Lung (tissue), 12 donors: ENCODE results near the gene FRMD4A. TPM values are rescaled to one million over a fixed set of nuclear protein-coding genes. Genes with fewer than 3 reads are reported as not detected.

Experiments
- ATAC-seq: fragments of 200-7000 bp; cut with Tn5 transposase; one replicate; pipeline ENCODE4 v1.9.1; 2020; ENCODE audit warnings: moderate number of reproducible peaks; ENCODE audit not compliant: insufficient read depth, low FRiP score
- DNase-seq, 3 donors: peaks; one replicate each; pipeline ENCODE4 v3.0.0-alpha.2; 2013 to 2017
- H3K27ac ChIP-seq, 2 donors: one replicate each; pipeline ENCODE4 v1.5.1; 2013; ENCODE audit warnings: mild to moderate bottlenecking in 2 of 2, moderate library complexity in 2 of 2, control low read depth in 1 of 2, inconsistent platforms in 1 of 2, low read depth in 1 of 2, low read length in 1 of 2
- H3K27me3 ChIP-seq, 3 donors: one replicate each; pipeline ENCODE4 v1.5.1; 2013; ENCODE audit warnings: low read length in 2 of 3; ENCODE audit not compliant: control insufficient read depth in 3 of 3, insufficient read depth in 3 of 3
- H3K36me3 ChIP-seq, 4 donors: one replicate each; pipeline ENCODE4 v1.5.1; 2013; ENCODE audit warnings: low read length in 4 of 4, mild to moderate bottlenecking in 1 of 4, moderate library complexity in 1 of 4; ENCODE audit not compliant: control insufficient read depth in 4 of 4, insufficient read depth in 4 of 4
- H3K4me1 ChIP-seq, 5 donors: one replicate each; pipeline ENCODE4 v1.5.1; 2013; ENCODE audit warnings: low read length in 5 of 5, mild to moderate bottlenecking in 2 of 5, moderate library complexity in 1 of 5; ENCODE audit not compliant: control insufficient read depth in 5 of 5, insufficient read depth in 5 of 5
- H3K4me3 ChIP-seq: one replicate; pipeline ENCODE4 v1.5.1; 2013; ENCODE audit warnings: mild to moderate bottlenecking, control low read depth, moderate library complexity
- H3K9ac ChIP-seq, 2 donors: one replicate each; pipeline ENCODE4 v1.5.1; 2013; ENCODE audit warnings: low read length in 2 of 2, control low read depth in 1 of 2; ENCODE audit not compliant: insufficient read depth in 1 of 2
- H3K9me3 ChIP-seq, 4 donors: one replicate each; pipeline ENCODE4 v1.5.1; 2013; ENCODE audit warnings: low read length in 3 of 4, mild to moderate bottlenecking in 1 of 4, moderate library complexity in 1 of 4; ENCODE audit not compliant: control insufficient read depth in 4 of 4, insufficient read depth in 3 of 4
- WGBS, 2 donors: extraction: QIAGEN DNeasy Blood & Tissue Kit; methylation state at CpG; one replicate each; pipeline ENCODE4 v1.1.7; 2013; 5-methylcytosine and 5-hydroxymethylcytosine counted together
- polyA plus RNA-seq, 2 donors: library from polyadenylated mRNA; stranded (reverse); fragments of 200-250 nt; gene quantifications; one replicate each; pipeline ENCODE4 v1.2.1, GENCODE V29; 2013
- total RNA-seq, 2 donors: library from RNA; depleted of rRNA in 1 of 2; stranded (reverse); fragments of >200 nt in 1 of 2; gene quantifications; one replicate each; pipeline ENCODE4 v1.2.1, GENCODE V29; 2014 to 2021
- TF ChIP-seq, protein P1 (sequence below): IDR thresholded peaks from 2 replicates; pipeline ENCODE4 v1.5.1; 2012; ENCODE audit warnings: mild to moderate bottlenecking; ENCODE audit errors: control extremely low read depth, extremely low read depth
- donor health status: control.
- donor health status: control.
- donor health status: Bipolar disorder and iron deficiency.
- donor health status: healthy.
- donor health status: DM: yes; HTN: yes; CAD: no.

FRMD4A gene
- total and polyA plus RNA-seq, 4 donors, result 12.0 to 64.5 (median 29.3) TPM

DNA sequence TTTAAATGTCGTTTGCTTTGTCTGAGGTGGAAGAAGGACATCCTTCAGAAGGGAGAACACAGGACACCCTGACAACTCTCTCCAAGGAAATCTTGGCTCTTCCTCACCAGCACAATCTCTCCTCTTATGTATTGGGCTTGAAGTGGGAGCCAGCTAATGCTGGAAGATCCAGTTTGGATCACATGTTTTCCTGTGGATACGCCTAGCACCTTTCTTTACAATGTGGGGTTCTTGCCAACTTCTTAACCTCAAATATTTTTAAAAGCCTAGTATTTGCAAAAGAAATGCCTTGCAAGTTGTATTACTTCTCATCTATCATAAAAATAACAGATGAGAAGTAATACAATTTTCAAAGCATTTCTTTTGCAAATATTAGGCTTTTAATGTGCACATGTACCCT is 76.4 kb downstream of the FRMD4A start:
- no peaks in the 10 kb centered on the region for H3K27me3 ChIP-seq
- no peak overlapping the region for H3K27ac ChIP-seq
- peaks cover 0 to 6% (median 3%) of the 10 kb centered on the region in 4 donors for H3K9me3 ChIP-seq
- WGBS, 2 donors, result 57 to 83% methylated on average over 2 of the region's 2 CpGs
- peaks cover 0 to 3% (median 0%) of the 10 kb centered on the region in 5 donors for H3K4me1 ChIP-seq
- DNase-seq (no peak), ATAC-seq (no peak)
- H3K36me3 ChIP-seq, result no peaks in the 10 kb centered on the region
- TF ChIP-seq, protein P1, sequence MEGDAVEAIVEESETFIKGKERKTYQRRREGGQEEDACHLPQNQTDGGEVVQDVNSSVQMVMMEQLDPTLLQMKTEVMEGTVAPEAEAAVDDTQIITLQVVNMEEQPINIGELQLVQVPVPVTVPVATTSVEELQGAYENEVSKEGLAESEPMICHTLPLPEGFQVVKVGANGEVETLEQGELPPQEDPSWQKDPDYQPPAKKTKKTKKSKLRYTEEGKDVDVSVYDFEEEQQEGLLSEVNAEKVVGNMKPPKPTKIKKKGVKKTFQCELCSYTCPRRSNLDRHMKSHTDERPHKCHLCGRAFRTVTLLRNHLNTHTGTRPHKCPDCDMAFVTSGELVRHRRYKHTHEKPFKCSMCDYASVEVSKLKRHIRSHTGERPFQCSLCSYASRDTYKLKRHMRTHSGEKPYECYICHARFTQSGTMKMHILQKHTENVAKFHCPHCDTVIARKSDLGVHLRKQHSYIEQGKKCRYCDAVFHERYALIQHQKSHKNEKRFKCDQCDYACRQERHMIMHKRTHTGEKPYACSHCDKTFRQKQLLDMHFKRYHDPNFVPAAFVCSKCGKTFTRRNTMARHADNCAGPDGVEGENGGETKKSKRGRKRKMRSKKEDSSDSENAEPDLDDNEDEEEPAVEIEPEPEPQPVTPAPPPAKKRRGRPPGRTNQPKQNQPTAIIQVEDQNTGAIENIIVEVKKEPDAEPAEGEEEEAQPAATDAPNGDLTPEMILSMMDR, result no peak
- no peak overlapping the region for H3K9ac ChIP-seq
- H3K4me3 ChIP-seq, result no peak overlapping the region

DNA sequence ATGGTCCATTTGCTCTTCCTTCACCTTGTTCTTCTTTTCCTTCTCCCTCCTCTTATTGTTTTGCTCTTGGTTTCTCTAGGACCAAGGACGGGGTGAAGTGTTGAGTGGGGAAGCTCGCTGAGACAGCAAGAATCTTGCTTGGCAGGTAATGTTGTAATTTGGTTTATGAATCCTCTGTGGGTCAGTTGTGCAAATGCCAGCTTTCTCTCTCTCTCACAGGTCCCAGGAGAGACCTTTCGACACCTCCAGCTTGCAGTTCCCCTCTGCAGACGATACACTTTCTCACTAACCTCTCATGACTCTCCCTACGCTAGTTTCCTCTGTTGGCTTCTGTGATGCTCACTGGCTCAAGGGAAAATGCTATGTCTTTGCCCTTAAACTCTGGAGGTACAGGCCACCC is 77.0 kb downstream of the FRMD4A start:
- peaks cover 0 to 3% (median 1%) of the 10 kb centered on the region in 5 donors for H3K4me1 ChIP-seq
- H3K9ac ChIP-seq, result no peak overlapping the region
- DNase-seq, result no peak
- H3K27ac ChIP-seq, result no peak overlapping the region
- 81 to 83% methylated on average over 5 of the region's 5 CpGs for WGBS, 2 donors
- ATAC-seq, result no peak
- peaks cover 0 to 6% (median 3%) of the 10 kb centered on the region in 4 donors for H3K9me3 ChIP-seq
- H3K36me3 ChIP-seq, result no peaks in the 10 kb centered on the region
- TF ChIP-seq, protein P1, result no peak
- H3K4me3 ChIP-seq, result no peak overlapping the region
- no peaks in the 10 kb centered on the region for H3K27me3 ChIP-seq

DNA sequence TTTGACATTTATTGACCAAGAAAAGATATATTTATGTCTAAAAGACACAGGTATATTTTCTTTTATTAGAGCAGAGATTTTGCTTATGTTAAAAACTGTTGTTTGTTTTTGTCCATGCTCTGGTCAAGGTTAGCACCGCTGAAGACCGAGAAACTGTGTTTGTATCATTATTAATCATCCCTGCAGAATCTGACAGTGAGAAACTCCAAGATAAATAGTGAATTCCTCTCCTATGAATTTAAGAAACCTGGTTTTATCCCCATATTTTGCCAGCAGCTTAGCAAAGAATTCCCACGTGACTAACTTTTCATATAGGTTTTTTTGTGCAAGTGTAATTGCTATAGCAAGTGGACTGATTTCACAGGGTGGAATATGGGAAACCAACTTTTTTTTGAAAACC is 77.6 kb downstream of the FRMD4A start:
- TF ChIP-seq, protein P1, result no peak
- WGBS, 2 donors, result 74 to 81% methylated on average over 3 of the region's 3 CpGs
- H3K27me3 ChIP-seq, result no peaks in the 10 kb centered on the region

DNA sequence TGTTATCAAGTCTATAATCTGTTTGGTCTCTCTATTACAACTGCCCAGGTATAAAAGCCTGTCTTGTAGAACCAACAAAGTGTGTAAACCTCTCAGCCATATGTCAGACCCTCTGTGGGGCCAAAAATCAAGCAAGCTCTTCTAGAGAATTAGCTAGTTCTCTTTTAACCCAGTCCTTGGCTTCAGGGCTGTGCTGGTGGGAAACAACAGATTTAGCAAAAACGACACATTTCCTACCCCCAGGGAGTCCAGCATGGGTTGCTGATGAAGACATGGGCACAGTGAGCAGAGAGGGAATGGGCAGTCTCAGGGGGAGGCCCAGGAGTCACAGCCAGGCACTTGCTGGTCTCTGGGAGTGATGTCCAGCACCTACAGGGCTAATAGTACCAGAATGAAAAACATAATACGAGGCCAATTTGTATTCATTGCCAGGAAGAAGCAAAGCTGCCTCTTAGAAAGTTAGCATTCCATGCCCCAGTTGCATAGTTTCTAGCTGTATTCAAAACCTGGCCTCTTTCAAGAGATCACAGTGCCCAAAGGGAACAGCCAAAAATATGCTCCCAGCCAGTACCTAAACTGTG is 80.1 kb downstream of the FRMD4A start:
- Histone ChIP-seq H3K36me3 (no peaks in the 10 kb centered on the region), H3K9me3 (peaks cover 0 to 5% (median 2%) of the 10 kb centered on the region in 4 donors), H3K27me3 (peaks cover 0 to 7% (median 0%) of the 10 kb centered on the region in 3 donors), H3K4me1 (peaks cover 0 to 21% (median 8%) of the 10 kb centered on the region in 5 donors), H3K9ac (no peak overlapping the region), H3K27ac (no peak overlapping the region), H3K4me3 (no peak overlapping the region)
- 88 to 90% methylated on average over 2 of the region's 2 CpGs for WGBS, 2 donors
- TF ChIP-seq, protein P1, result no peak
- DNase-seq, result no peak
- no peak for ATAC-seq

More for the DNA sequence above, 77.6 kb downstream of the FRMD4A start:
- Histone ChIP-seq H3K36me3 (no peaks in the 10 kb centered on the region), H3K27ac (no peak overlapping the region), H3K4me1 (peaks cover 0 to 7% (median 3%) of the 10 kb centered on the region in 5 donors), H3K9me3 (peaks cover 0 to 6% (median 3%) of the 10 kb centered on the region in 4 donors), H3K9ac (no peak overlapping the region), H3K4me3 (no peak overlapping the region)
- DNase-seq, result no peak
- ATAC-seq, result no peak
